K562 (cell line): ENCODE results near the gene RPL10A. TPM values are rescaled to one million over a fixed set of nuclear protein-coding genes. Genes with fewer than 3 reads are reported as not detected.

Source experiments
- ATAC-seq: fragments of 200-7000 bp; cut with Tn5 transposase; 3 replicates; pipeline ENCODE4 v1.9.1; 2020; ENCODE audit warnings: moderate library complexity
- BruUV-seq: library from RNA; stranded (reverse); fragments of 400-500 nt; replicated peaks from 2 replicates; lab custom pipeline; 2021; lab: Mats Ljungman, UMichigan
- CTCF ChIA-PET: fragments of 300-600 bp; formaldehyde crosslinking; extraction: SDS; loops from one replicate; lab custom pipeline; 2021; ENCODE audit warnings: low intra/inter-chr PET ratio; lab: Yijun Ruan, JAX
- POLR2A ChIA-PET: fragments of 300-600, 350-650 bp; sonication (Branson Sonifier 250); formaldehyde crosslinking; extraction: SDS; loops from one replicate; lab custom pipeline; 2021; ENCODE audit warnings: antibody characterized with exemption, inconsistent platforms; lab: Yijun Ruan, JAX
- DNase-seq, 4 experiments: peaks; one replicate each; pipeline versions ENCODE4 v3.0.0 to v3.0.0-alpha.2; 2011 to 2018; ENCODE audit warnings: low spot score in 3 of 4, mixed read lengths in 3 of 4; ENCODE audit errors: extremely low read depth in 1 of 4
- FAIRE-seq: peaks from 2 replicates; lab custom pipeline; 2011; peaks lifted over from hg19 to GRCh38; lab: Jason Lieb, UNC
- H2AFZ ChIP-seq: 2 replicates; pipeline ENCODE4 v1.6.0; 2011; ENCODE audit warnings: low read depth, low read length, control low read depth, inconsistent platforms
- H3K27ac ChIP-seq: fragments of 200-600 bp; 3 replicates; pipeline ENCODE4 v1.8.0; 2011; ENCODE audit warnings: low read depth, mild to moderate bottlenecking, control low read depth, inconsistent platforms, low read length, moderate library complexity, mixed read lengths; ENCODE audit errors: extremely low read depth
- H3K27me3 ChIP-seq, 2 experiments: fragments of 300-600 bp in 1 of 2; 2 replicates in 1 of 2; 3 replicates in 1 of 2; pipeline versions ENCODE4 v1.6.0 to v1.8.0; 2011; ENCODE audit warnings: inconsistent platforms in 2 of 2, low read length in 2 of 2, mild to moderate bottlenecking in 1 of 2, mixed read lengths in 1 of 2, moderate library complexity in 1 of 2; ENCODE audit not compliant: control insufficient read depth in 2 of 2, insufficient read depth in 2 of 2
- H3K36me3 ChIP-seq: fragments of 300-600 bp; 3 replicates; pipeline ENCODE4 v1.8.0; 2011; ENCODE audit warnings: mild to moderate bottlenecking, low read length, inconsistent platforms; ENCODE audit not compliant: control insufficient read depth, insufficient read depth
- H3K4me1 ChIP-seq, 2 experiments: fragments of 200-600 bp in 1 of 2; replicated peaks in 1 of 2; 2 replicates in 1 of 2; 3 replicates in 1 of 2; pipeline versions ENCODE4 v1.5.1 to v1.8.0; 2011; ENCODE audit warnings: inconsistent platforms in 2 of 2, low read length in 2 of 2, mild to moderate bottlenecking in 1 of 2, mixed read lengths in 1 of 2, moderate library complexity in 1 of 2; ENCODE audit not compliant: control insufficient read depth in 2 of 2, insufficient read depth in 2 of 2
- H3K4me2 ChIP-seq: 2 replicates; pipeline ENCODE4 v1.6.1; 2011; ENCODE audit warnings: low read length, control low read depth, inconsistent platforms, mixed read lengths; ENCODE audit not compliant: insufficient read depth
- H3K4me3 ChIP-seq: fragments of 200-600 bp; sonication (generic), shearing (Covaris generic); 2 replicates; pipeline ENCODE4 v1.5.1; 2016; ENCODE audit warnings: control low read depth, inconsistent platforms
- H3K79me2 ChIP-seq: fragments of 200-600 bp; 3 replicates; pipeline ENCODE4 v1.8.0; 2011; ENCODE audit warnings: low read length, inconsistent platforms; ENCODE audit not compliant: control insufficient read depth, insufficient read depth
- H3K9ac ChIP-seq, 2 experiments: 2 replicates each; pipeline versions ENCODE4 v1.6.0 to v1.6.1; 2011; ENCODE audit warnings: low read depth in 2 of 2, low read length in 2 of 2, control low read depth in 1 of 2, inconsistent platforms in 1 of 2, mild to moderate bottlenecking in 1 of 2, mixed read lengths in 1 of 2; ENCODE audit not compliant: insufficient read depth in 1 of 2
- H3K9me1 ChIP-seq: one replicate; pipeline ENCODE4 v1.6.0; 2011; ENCODE audit warnings: inconsistent platforms, mild to moderate bottlenecking, low read length, moderate library complexity; ENCODE audit not compliant: control insufficient read depth, insufficient read depth
- H3K9me3 ChIP-seq: replicated peaks from 2 replicates; pipeline ENCODE4 v1.5.1; 2011; ENCODE audit warnings: low read depth, low read length, inconsistent platforms; ENCODE audit not compliant: control insufficient read depth, insufficient read depth
- H4K20me1 ChIP-seq: replicated peaks from 2 replicates; pipeline ENCODE4 v1.6.1; 2011; ENCODE audit warnings: low read length, inconsistent platforms, mixed read lengths; ENCODE audit not compliant: control insufficient read depth, insufficient read depth
- ARNT ChIP-seq, 2 experiments: fragments of 450-650 bp; IDR thresholded peaks; 2 replicates each; pipeline ENCODE4 v1.6.1; 2016; ENCODE audit warnings: mild to moderate bottlenecking in 1 of 2
- CREB3 ChIP-seq: fragments of 450-650 bp; conservative IDR thresholded peaks from 2 replicates; pipeline ENCODE4 v1.6.1; 2016; ENCODE audit warnings: missing genetic modification characterization, low read depth, mild to moderate bottlenecking, missing compliant biosample characterization, moderate library complexity
- LCOR ChIP-seq: sonication (generic); formaldehyde crosslinking; IDR thresholded peaks from 2 replicates; pipeline ENCODE4 v1.8.0; 2022; ENCODE audit warnings: mild to moderate bottlenecking, missing genetic modification reagents
- POLR2A ChIP-seq: fragments of 450-650 bp; conservative IDR thresholded peaks from 2 replicates; pipeline ENCODE4 v1.6.1; 2016
- RB1 ChIP-seq: fragments of 450-650 bp; IDR thresholded peaks from 2 replicates; pipeline ENCODE4 v1.6.1; 2017; ENCODE audit warnings: low read depth, mild to moderate bottlenecking
- SMAD1 ChIP-seq: fragments of 150-350 bp; IDR thresholded peaks from 2 replicates; pipeline ENCODE4 v1.6.1; 2014; ENCODE audit warnings: low read length, low read depth; ENCODE audit not compliant: partially characterized antibody
- STAG1 ChIP-seq: sonication (generic); formaldehyde crosslinking; IDR thresholded peaks from 2 replicates; pipeline ENCODE4 v1.5.0; 2020; ENCODE audit warnings: missing genetic modification reagents, borderline replicate concordance
- TRIM24 ChIP-seq, 2 experiments: fragments of 450-650 bp; IDR thresholded peaks; 2 replicates each; pipeline ENCODE4 v1.6.1; 2016
- XRCC4 ChIP-seq: IDR thresholded peaks from one replicate; pipeline ENCODE4 v1.6.1; 2011; ENCODE audit not compliant: insufficient read depth, insufficient read length; ENCODE audit errors: extremely low read depth
- XRCC5 ChIP-seq: fragments of 200-400 bp; formaldehyde crosslinking; IDR thresholded peaks from 2 replicates; pipeline ENCODE4 v1.6.1; 2017; ENCODE audit warnings: low read depth, mild to moderate bottlenecking, low read length
- WGBS: fragments of 100-300 bp; shearing (Covaris generic); methylation state at CpG from one replicate; pipeline ENCODE4 v1.1.6; 2016; ENCODE audit warnings: low coverage, mixed read lengths; ENCODE audit not compliant: insufficient coverage; ENCODE audit errors: missing lambda C conversion rate; 5-methylcytosine and 5-hydroxymethylcytosine counted together
- in situ Hi-C: fragments of 300-500 bp; cut with MboI; formaldehyde crosslinking; loops from 4 replicates; pipeline ENCODE4 v1.15.0; 2018; ENCODE audit warnings: inconsistent platforms, mixed read lengths
- intact Hi-C: fragments of 100-400 bp; cut with micrococcal nuclease; formaldehyde crosslinking; loops from 2 replicates; pipeline ENCODE4 v1.14.2; 2022
- polyA plus RNA-seq, 8 experiments: library from polyadenylated mRNA; depleted of rRNA in 4 of 8; stranded (reverse) in 5 of 8; unstranded in 3 of 8; fragments of >200 nt; fragmentation: Nextera tagmentation in 2 of 8; fragmentation: Illumina TruSeq in 1 of 8; extraction: Ambion mirVana in 2 of 8; extraction: Trizol in 1 of 8; gene quantifications; 2 replicates each; pipeline versions ENCODE4 v1.2.1 to v1.2.3, GENCODE V29; 2011 to 2014; ENCODE audit warnings: inconsistent platforms in 1 of 8, missing spikeins in 1 of 8
- total RNA-seq, 7 experiments: library from RNA; depleted of rRNA in 6 of 7; stranded (reverse); fragments of >200 nt in 6 of 7; fragmentation: Illumina TruSeq in 2 of 7; extraction: Trizol in 2 of 7; gene quantifications; 2 replicates each; pipeline versions ENCODE4 v1.2.1 to v1.2.3, GENCODE V29; 2011 to 2021; ENCODE audit warnings: low replicate concordance in 1 of 7
- TF ChIP-seq, protein P1 (sequence below): sonication (generic); formaldehyde crosslinking; IDR thresholded peaks from 2 replicates; pipeline ENCODE4 v1.8.0; 2022; ENCODE audit warnings: mild to moderate bottlenecking, missing genetic modification reagents, borderline replicate concordance
- TF ChIP-seq, protein P2 (sequence below): sonication (generic); formaldehyde crosslinking; IDR thresholded peaks from 2 replicates; pipeline ENCODE4 v1.8.1; 2022; ENCODE audit warnings: missing genetic modification reagents
- TF ChIP-seq, protein P3 (sequence below): fragments of 250-450 bp; sonication (Bioruptor Pico); IDR thresholded peaks from 2 replicates; pipeline ENCODE4 v1.8.0; 2022; ENCODE audit warnings: inconsistent platforms
- TF ChIP-seq, protein P4 (sequence below): sonication (generic); formaldehyde crosslinking; IDR thresholded peaks from 2 replicates; pipeline ENCODE4 v1.8.0; 2022; ENCODE audit warnings: missing genetic modification reagents, mild to moderate bottlenecking, moderate library complexity, borderline replicate concordance

Gene RPL10A
- total and polyA plus RNA-seq, 9 of the 15 experiments (the other 6 are each of a cell fraction or from before 2014, with no cell fraction given) = 1,589 to 3,237 (median 2,116) TPM

GRCh38 chr6:35473075-35473849, 5.1 kb downstream of the RPL10A start:
- intact Hi-C loops = no loop called here
- ChIA-PET POLR2A (interaction anchor here (0.6 to 7.6 kb wide), 13 partner anchors 10 to 585 kb away, joined by 3 to 167 read pairs (median 4); partner anchors contain the start of genes ARMC12, TAF11 and TEAD3), CTCF (no interaction called here)
- no peak overlapping the region for H2AFZ ChIP-seq
- DNase-seq (peak in 2 of 4 experiments; percentile 63 to 67), FAIRE-seq (peak; percentile 42), ATAC-seq (peak; percentile 10)
- H3K4me1 ChIP-seq = peaks cover 20 to 33% of the 10 kb centered on the region in 2 experiments; a peak in 4 of 5 replicates
- no peaks in the 10 kb centered on the region for H3K9me1 ChIP-seq
- H3K9ac ChIP-seq = peak overlapping the region in 1 of 2 experiments; percentile 57; a peak in 1 of 4 replicates
- in situ Hi-C loops = no loop called here
- H3K4me3 ChIP-seq = no peak overlapping the region
- peak overlapping the region; percentile 5; the same call in 2 of the 3 replicates for H3K27ac ChIP-seq
- H3K36me3 ChIP-seq = peaks cover 55% of the 10 kb centered on the region
- WGBS = 65% methylated on average over 9 of the region's 9 CpGs
- H3K4me2 ChIP-seq = no peak overlapping the region
- H3K9me3 ChIP-seq = 0 out of 2 replicates have a peak, but pooled peaks cover 1% of the 10 kb centered on the region
- peaks cover 42% of the 10 kb centered on the region for H3K79me2 ChIP-seq
- BruUV-seq = no TSS peak
- no peaks in the 10 kb centered on the region; a peak in 1 of 5 replicates for H3K27me3 ChIP-seq
- peaks cover 37% of the 10 kb centered on the region for H4K20me1 ChIP-seq
- TF ChIP-seq RB1 (no peak), CREB3 (no peak), ARNT (IDR thresholded peaks at IDR 0.05) (no peak), XRCC4 (no peak), TRIM24 (IDR thresholded peaks at IDR 0.05) (0 out of 4 replicates have a peak, but pooled peaks of 1 of the 2 experiments have one; percentile 6), LCOR (CRISPR knock-in tag) (peak; percentile 18; the same call in 1 of the 2 replicates), SMAD1 (no peak), POLR2A (peak; percentile 41), XRCC5 (no peak), STAG1 (CRISPR knock-in tag) (no peak)
- TF ChIP-seq, protein P1, sequence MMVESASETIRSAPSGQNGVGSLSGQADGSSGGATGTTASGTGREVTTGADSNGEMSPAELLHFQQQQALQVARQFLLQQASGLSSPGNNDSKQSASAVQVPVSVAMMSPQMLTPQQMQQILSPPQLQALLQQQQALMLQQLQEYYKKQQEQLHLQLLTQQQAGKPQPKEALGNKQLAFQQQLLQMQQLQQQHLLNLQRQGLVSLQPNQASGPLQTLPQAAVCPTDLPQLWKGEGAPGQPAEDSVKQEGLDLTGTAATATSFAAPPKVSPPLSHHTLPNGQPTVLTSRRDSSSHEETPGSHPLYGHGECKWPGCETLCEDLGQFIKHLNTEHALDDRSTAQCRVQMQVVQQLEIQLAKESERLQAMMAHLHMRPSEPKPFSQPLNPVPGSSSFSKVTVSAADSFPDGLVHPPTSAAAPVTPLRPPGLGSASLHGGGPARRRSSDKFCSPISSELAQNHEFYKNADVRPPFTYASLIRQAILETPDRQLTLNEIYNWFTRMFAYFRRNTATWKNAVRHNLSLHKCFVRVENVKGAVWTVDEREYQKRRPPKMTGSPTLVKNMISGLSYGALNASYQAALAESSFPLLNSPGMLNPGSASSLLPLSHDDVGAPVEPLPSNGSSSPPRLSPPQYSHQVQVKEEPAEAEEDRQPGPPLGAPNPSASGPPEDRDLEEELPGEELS (CRISPR knock-in tag) = 0 out of 2 replicates have a peak, but pooled peaks have one; percentile 62
- TF ChIP-seq, protein P2, sequence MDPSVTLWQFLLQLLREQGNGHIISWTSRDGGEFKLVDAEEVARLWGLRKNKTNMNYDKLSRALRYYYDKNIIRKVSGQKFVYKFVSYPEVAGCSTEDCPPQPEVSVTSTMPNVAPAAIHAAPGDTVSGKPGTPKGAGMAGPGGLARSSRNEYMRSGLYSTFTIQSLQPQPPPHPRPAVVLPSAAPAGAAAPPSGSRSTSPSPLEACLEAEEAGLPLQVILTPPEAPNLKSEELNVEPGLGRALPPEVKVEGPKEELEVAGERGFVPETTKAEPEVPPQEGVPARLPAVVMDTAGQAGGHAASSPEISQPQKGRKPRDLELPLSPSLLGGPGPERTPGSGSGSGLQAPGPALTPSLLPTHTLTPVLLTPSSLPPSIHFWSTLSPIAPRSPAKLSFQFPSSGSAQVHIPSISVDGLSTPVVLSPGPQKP (CRISPR knock-in tag) = no peak
- TF ChIP-seq, protein P3, sequence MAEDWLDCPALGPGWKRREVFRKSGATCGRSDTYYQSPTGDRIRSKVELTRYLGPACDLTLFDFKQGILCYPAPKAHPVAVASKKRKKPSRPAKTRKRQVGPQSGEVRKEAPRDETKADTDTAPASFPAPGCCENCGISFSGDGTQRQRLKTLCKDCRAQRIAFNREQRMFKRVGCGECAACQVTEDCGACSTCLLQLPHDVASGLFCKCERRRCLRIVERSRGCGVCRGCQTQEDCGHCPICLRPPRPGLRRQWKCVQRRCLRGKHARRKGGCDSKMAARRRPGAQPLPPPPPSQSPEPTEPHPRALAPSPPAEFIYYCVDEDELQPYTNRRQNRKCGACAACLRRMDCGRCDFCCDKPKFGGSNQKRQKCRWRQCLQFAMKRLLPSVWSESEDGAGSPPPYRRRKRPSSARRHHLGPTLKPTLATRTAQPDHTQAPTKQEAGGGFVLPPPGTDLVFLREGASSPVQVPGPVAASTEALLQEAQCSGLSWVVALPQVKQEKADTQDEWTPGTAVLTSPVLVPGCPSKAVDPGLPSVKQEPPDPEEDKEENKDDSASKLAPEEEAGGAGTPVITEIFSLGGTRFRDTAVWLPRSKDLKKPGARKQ = no peak
- TF ChIP-seq, protein P4, sequence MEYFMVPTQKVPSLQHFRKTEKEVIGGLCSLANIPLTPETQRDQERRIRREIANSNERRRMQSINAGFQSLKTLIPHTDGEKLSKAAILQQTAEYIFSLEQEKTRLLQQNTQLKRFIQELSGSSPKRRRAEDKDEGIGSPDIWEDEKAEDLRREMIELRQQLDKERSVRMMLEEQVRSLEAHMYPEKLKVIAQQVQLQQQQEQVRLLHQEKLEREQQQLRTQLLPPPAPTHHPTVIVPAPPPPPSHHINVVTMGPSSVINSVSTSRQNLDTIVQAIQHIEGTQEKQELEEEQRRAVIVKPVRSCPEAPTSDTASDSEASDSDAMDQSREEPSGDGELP = 0 out of 2 replicates have a peak, but pooled peaks have one; percentile 40
